SK-N-SH (cell line): ENCODE results near the gene GRIK3.

Source experiments
- CTCF ChIP-seq: fragments of 200-600 bp; sonication (generic); IDR thresholded peaks from 2 replicates; pipeline ENCODE4 v1.6.1; 2017; ENCODE audit warnings: antibody characterized with exemption, mild to moderate bottlenecking, moderate library complexity
- IRF3 ChIP-seq: fragments of 150-350 bp; IDR thresholded peaks from 2 replicates; pipeline ENCODE4 v1.6.1; 2016; ENCODE audit warnings: mild to moderate bottlenecking, low read depth, low read length
- MAX ChIP-seq: IDR thresholded peaks from 2 replicates; pipeline ENCODE4 v1.4.0; 2012; ENCODE audit warnings: low read depth
- MXI1 ChIP-seq: IDR thresholded peaks from 2 replicates; pipeline ENCODE4 v1.6.1; 2012; ENCODE audit warnings: mild to moderate bottlenecking, low read depth, low read length, improper control_type of control experiment
- POLR2AphosphoS5 ChIP-seq: IDR thresholded peaks from 2 replicates; pipeline ENCODE4 v1.6.1; 2012; ENCODE audit warnings: low read depth, low read length
- RAD21 ChIP-seq: IDR thresholded peaks from 2 replicates; pipeline ENCODE4 v1.6.1; 2012; ENCODE audit warnings: mild to moderate bottlenecking, low read length
- REST ChIP-seq: IDR thresholded peaks from 2 replicates; pipeline ENCODE4 v1.6.1; 2012; ENCODE audit warnings: mild to moderate bottlenecking, low read depth, low read length, moderate library complexity
- RXRA ChIP-seq: IDR thresholded peaks from 2 replicates; pipeline ENCODE4 v1.4.0; 2012; ENCODE audit warnings: low read depth, mild to moderate bottlenecking, borderline replicate concordance
- USF1 ChIP-seq: IDR thresholded peaks from 2 replicates; pipeline ENCODE4 v1.4.0; 2012; ENCODE audit warnings: low read depth, borderline replicate concordance

GRCh38 chr1:37083603-37084002, 49.3 kb upstream of the GRIK3 start:
- TF ChIP-seq MAX (no peak), CTCF (no peak), MXI1 (no peak), USF1 (no peak), IRF3 (no peak), REST (no peak), RXRA (no peak), RAD21 (no peak), POLR2AphosphoS5 (no peak)
